Stimulated activated CD4-positive, alpha-beta T cell treated with anti-CD3 and anti-CD28 coated beads, Interleukin-1b, Interleukin-23, amount 100 ng/mL, for 1 hour (primary cell): ENCODE measurements around the gene ANKRD28.
"Not testable (repeated sequence)": the region's sequence is repeated elsewhere in the genome, so short reads cannot be mapped to it uniquely, and the experiment has no call there.

Experiments
- DNase-seq, 2 donors: peaks; one replicate each; pipeline ENCODE4 v3.0.0-alpha.2; 2020; ENCODE audit warnings: low read depth in 2 of 2

ANKRD28 gene

DNA sequence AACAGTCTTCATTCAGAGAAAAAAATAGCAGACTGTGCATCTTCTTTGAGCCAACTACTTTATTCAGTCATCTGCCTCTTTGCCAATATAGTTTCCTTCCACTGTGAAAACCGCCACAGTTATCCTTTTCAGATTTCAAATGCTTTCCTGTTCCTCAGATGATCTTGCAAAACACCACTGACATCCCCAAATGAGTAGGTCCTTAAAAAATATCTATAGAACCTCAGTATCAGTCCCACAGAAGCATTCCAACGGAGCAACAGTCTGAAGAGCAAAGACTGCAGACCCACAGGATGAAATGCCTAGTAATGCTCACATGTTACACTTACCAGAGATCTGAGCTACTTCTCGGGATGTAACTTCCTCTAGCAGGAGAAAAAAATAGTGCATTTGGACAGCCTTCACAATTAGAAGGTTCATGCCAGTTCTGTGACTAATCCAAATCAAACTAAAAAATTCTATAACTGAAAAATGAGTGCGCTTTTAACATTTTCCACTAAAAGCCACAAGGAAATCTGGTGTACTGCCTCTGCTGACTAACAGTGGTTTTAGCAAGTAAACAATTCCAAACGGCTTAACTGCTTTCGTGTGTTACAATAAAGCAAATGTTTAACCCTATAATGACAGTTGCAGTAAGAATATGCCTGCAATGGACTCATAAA is at the start of gene ANKRD28:
TSS of gene ANKRD28 (minus strand) at position 338 of the 662 bp plus-strand sequence. CDS start 1,458 bp downstream, outside the sequence.
- no peak for DNase-seq

DNA sequence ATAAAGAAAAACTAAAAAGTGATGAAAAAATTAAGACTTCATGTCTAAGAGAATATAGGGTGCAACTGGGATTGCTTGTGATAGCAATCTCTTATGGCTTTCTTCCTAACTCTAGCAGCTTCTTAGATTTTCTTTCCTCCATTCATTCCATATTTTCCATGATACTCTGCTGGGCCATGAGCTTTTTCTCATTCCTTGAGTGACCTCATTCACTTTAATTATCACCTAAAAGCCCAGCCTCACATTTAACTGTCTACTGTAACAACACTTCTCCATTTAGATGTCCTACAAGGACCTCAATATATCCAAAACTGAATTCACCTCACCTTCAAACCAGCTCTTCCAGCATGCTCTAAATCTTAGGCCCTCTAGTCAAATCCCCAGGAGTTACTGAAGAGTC is 49.5 kb upstream of the ANKRD28 start:
- DNase-seq, result no peak

DNA sequence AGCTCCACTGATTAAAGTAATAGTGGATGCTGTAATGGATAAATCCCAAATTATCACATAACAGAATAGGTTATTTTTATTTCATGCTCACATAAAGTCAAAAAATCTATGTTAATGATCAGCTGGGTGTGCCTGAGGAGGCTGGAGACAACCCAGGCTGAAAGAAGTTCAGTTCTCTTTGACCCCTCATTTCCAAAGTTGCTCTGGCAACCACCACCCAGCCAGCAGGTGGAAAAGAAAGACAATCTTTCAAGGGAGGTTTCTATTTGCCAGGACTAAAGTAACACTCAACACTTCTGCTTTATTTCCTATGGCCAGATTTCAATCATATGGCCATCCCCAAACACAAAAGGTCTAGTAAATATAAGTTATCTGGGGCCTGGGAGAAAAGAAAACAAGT is 48.8 kb upstream of the ANKRD28 start:
- DNase-seq, result no peak

DNA sequence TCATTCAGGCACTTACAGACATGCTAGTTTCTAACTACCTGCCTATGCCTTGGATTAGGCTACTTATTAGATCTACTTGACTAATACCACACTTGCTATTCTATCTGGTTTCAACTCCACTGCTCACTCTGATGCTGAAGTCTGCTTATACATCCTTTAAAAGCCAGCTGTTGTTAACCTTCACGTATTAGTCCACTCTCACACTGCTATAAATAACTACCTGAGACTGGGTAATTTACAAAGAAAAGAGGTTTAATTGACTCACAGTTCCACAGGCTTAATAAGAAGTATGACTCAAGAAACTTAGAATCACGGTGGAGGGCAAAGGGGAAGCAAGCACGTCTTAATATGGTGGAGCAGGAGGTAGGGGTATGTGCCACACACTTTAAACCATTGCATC is 47.7 kb upstream of the ANKRD28 start:
- no peak for DNase-seq

DNA sequence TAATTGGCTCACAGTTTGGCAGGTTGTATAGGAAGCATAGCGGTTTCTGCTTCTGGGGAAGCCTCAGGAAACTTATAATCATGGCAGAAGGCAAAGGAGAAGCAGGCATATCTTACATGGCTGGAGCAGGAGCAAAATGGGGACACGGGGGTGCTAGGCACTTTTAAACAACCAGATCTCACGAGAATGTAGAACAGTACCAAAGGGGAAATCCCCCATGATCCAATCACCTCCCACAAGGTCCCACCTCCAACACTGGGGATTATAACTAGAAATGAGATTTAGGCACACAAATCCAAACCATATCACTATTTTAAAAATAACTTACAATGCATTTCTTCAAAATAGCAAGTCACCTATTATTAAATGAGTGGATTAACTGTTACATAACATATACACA is 47.1 kb upstream of the ANKRD28 start:
- no peak for DNase-seq

DNA sequence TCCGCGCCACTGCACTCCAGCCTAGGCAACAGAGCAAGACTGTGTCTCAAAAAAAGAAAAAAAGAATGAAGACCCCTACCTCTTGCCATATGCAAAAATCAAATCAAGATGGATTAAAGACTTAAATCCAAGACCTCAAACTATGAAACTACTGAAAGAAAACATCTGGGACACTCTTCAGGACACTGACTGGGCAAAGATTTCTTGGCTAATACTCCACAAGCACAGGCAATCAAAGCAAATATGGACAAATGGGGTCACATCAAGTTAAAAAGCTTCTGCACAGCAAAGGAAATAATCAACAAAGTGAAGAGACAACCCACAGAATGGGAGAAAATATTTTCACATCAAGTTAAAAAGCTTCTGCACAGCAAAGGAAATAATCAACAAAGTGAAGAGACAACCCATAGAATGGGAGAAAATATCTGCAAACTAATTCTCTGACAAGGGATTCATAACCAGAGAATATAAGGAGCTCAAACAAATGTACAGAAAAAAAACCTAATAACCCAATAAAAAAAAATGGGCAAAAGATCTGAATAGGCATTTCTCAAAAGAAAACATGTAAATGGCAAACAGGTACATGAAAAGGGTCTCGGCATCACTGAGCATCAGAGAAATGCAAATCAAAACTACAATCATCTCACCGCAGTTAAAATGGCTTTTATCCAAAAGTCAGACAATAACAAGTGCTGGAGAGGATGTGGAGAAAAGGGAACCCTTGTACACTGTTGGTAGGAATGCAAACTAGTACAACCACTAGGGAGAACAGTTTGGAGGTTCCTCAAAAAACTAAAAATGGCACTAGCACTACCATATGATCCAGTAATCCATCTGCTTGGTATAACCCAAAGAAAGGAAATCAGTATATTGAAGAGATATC is 43.6 kb upstream of the ANKRD28 start:
- DNase-seq, result not testable (repeated sequence)

DNA sequence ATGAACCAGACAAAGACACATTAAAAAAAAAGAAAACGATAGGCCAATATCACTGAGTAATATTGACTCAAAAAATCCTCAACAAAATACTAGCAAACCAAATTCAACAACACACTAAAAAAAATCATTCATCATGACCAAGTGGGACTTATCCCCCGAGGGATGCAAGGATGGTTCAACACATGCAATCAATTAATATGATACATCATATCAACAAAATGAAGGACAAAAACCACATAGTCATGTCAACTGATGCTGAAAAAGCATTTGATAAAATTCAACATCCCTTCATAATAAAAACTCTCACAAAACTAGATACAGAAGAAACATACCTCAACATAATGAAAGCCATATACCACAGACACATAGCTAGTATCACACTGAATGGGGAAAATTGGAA is 41.8 kb upstream of the ANKRD28 start:
- DNase-seq, result no peak

DNA sequence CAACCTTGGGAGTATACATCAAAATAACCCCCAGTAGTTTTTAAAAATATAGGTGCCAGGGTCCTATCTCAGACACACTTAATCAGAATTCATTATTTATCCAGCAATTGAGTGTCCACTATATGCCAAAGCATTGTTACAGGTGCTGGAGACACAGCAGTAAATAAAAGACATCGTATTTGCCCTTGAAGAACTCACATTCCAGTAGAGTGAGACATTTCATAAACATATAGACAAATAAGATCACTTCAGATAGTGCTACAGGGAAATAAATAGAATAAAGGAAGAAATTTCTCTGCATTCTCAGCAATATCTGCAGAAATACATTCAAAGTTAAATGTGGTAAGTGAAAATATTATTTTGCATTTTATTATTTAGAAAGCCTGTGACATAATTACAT is 34.1 kb upstream of the ANKRD28 start:
- DNase-seq, result no peak

DNA sequence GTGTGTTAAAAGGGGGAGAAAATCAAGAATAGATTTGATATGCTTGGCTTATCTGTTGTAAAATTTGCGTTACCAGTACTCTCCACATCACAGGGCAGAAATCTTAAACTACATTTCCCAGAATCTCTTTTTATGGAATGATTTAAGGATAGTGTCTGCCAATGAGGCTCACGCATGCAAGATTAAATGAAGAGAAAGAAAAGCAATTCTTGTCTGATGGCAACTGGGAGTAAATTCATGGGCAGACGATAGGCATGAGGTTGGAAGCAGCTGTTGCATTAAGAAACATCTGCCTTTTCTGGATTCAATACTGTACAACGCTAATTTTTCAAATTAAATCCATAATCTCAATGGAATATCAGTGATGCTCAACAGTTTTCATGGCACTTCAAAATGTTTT is 27.2 kb upstream of the ANKRD28 start:
- no peak for DNase-seq

DNA sequence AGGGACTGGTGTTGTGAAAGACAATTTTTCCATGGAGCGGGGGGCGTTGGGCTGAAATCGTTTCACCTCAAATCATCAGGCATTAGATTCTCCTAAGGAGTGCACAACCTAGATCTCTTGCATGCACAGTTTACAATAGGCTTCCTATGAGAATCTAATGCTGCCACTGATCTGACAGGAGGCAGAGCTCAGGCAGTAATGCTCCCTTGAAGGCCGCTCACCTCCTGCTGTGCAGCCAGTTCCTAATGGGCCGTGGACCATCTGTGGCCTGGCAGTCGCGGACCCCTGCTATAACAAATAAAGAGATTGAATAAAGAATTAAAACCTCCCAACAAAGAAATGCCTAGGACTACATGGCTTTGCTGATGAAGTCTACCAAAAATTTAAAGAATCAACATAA is 25.3 kb upstream of the ANKRD28 start:
- DNase-seq, result no peak

DNA sequence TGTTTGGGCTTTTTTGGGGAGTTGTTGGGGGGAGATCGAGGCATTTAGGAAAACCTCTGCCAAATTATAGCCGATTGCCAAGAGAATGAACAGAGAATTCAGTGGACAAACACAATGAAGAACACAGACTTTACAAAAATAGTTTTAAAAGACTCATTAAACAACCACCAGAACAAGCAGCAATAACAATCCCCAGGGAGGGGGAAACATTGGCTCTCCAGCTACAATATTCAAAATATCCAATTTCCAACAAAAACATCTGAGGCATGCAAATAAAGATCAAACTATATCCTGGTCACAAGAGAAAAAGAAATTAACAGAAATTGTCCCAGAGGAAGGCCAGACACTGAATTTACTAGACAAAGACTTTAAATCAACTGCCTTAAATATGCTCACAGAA is 24.5 kb upstream of the ANKRD28 start:
- DNase-seq, result no peak

DNA sequence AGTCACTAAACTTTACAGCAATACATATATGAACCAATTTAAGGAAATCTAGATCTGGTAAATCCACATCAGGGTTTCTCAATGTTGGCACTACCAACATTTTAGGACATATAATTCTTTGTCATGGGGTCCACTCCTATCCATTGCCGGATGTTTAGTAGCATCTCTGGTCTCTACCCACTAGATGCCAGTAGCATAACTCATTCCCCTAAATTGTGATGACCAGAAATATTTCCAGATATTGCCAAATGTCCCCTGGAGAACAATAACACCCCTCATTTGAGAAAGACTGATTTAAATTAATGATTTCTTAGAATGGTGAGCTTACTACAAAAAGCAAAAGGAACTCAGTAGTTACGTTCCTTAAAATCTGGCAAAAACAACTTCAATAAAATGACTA is 23.1 kb upstream of the ANKRD28 start:
- DNase-seq, result no peak

DNA sequence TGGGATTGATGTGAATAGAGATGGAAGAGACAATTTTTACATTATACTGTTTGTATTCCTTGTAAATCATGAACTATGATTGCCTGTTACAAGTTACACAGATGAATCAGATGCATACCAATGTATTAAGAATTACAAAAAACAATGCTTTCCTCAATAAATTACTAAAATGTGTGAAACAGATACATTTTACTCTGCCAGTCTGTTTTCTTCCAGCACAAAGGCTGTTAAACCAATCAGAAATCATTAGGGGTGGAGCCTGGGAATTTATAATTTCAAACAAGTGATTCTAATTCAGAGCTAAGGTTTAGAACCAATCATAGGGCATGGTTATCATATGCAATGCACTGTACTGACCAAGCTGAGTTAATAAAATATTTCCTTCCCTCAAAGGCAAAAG is 21.8 kb upstream of the ANKRD28 start:
- DNase-seq, result no peak

DNA sequence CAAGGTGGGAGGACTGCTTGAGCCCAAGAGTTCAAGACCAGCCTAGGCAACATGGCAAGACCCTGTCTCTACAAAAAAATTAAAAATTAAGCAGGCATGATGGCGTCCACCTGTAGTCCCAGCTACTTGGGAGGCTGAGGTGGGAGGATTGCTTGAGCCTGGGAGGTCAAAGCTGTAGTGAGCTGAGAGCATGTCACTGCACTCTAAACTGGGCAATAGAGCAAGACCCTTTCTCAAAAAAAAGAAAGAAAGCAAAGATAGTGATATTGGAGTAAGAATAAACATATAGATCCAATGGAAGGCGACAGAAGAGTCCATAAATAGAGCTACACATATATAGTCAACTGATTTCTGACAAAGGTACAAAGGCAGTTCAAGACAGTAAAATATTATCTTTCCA is 21.3 kb upstream of the ANKRD28 start:
- no peak for DNase-seq

DNA sequence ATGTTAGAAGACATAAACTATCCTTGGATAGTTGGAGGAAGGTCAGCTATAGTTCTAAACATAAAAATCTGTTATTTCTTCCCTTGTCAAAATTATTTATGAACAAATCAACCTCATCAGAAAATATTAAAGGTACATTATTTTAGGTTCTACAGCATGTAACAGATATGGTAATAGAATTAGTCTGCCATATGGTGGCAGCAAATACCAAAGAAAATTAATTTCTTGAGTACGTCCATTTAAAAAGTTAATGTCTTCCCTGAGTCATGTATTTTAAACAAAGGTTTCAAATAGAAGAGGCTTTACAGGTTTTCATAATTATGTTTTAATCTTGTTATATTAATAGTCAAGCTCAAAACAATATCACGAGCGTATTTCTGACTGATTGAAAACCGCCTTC is 17.9 kb upstream of the ANKRD28 start:
- no peak for DNase-seq

DNA sequence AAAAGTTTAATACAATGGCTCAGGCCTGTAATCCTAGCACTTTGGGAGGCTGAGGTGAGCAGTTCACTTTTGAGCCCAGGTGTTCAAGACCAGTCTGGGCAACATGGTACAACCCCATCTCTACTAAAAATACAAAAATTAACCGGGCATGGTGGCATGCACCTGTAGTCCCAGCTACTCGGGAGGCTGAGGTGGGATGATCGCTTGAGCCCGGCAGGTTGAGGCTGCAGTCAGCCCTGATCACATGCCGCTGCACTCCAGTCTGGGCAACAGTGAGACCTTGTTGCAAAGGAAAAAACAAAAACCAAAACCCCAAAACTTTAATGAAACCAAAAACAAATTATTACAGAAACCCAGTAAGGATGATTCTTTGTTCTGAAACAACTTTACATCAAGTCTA is 15.3 kb upstream of the ANKRD28 start:
- DNase-seq, result not testable (repeated sequence)

DNA sequence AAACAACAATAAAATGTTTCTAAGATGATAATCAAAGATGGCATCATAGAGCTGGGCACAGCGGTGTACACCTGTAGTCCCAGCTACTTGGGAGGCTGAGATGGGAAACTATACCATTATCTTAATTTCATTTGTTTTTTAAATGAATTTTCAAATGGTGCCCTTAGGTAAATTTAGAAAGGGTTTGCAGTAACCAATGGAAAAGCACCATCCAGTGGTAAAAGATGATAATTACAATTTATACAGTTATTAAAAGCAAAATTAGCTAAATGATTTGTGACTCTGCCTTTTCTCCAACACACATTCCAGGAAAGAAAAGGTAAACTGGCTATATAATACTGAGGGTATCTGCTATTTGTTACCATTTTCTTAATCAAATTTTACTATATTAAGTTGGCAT is 14.4 kb upstream of the ANKRD28 start:
- DNase-seq, result no peak

DNA sequence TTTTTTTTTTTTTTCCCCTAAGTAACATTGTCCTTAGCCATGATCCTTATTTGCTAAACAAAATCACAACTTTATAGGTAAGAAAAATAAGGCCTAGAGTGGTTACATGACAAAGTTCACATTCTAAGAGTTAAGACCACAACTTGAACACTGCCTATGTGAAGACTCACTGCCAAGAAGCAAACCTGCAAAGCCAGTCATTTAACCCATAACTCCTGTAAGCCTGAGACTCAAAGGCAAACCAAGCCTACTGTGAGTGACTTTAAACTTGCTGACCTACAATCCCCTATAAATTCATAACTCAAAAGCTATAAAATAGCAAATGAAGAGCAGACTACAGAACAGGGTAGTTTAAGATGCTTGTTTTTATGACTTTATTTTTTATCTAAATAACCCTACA is 12.9 kb upstream of the ANKRD28 start:
- no peak for DNase-seq

DNA sequence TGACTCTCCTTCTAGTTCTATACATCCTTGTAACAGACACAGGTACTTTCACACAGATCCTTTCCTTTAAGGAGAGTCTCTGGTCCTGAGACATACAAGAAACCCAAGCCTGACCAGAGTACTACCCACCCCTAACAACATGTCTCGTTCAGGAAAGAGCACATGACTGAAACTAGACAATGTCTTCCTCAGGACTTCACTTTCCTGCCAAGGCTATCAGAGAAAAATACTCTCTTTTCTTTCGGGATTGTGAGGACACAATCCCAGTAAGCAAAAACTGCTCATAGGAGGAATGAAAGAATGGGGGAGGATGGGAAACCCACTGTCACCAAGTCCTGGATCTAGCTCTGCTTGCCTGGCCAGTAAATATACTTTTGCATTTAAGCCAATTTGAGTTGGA is 11.5 kb upstream of the ANKRD28 start:
- no peak for DNase-seq

DNA sequence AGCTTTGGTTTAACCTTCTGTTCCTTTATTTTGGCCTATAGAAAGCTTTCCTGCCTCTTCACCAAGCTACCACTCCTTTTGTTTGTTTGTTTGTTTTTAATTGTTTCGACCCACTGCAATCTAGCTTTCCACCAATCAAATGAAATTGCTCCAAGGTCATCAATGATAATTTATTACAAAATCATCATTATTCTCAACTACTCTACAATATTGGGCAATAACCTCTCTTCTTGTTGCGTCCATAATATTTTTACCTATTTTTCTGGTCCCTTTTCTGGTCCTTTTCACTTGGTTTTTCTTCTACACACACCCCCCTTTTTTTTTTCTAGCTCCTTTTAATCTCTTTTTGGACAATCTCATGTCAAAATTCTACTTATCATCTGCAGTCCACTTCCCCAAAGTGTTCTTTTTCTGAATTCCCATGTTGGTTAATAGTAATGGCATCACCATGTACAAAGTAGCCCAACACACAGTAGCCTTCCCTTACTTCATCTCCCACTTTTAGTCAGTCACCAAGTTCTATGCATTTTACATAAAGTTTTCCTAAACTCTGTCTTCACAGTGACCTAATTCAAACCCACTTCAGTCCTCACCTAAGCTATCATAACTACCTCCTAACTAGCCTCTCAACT is 11.0 kb upstream of the ANKRD28 start:
- no peak for DNase-seq

DNA sequence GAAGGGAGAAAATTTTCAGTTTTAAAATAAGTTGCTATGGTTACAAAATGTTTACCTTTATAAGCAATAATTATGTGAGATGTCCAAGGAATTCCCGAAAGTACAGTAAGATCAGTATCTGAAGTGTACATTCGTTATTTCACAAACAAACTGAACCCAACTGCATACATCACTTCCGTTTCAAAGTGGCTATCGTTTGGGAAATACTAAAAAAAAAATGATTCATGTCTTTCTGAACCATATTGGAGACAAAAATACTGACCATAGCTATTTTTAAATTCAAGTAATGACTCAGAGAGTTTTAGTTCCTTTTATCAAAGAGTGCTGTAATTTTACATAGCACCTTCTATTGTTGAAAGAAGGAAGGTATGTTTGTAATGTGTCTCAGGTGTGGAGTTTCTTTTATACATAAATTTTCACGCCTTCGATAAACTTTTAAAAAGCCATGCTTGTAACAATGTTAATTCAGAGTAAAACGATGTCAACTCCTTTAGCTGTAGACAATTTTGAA is 8.0 kb upstream of the ANKRD28 start:
- no peak for DNase-seq

DNA sequence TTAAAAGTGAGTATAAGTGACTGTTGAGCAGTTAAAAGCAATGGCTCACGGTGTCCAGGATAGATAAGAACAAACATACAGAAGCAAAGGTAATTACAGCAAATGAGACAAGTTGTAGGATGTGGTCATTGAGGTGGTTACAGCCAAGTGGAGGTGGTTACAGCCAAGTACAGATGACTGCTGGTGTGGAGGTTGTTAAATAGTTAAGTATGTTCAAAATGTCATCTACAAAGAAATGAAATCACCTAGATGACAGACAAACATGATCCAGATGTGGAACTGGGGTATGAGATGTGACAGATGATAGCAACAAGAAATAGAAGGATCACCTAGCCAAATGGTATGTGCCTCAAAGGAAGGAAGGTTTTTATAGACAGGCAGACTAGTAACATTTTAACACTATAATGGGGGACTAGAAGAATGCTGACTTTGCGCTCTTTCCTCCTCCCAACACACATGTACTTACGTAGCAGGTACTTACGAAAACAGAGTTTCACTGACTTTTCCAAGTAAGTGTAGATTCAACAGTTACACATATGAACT is 6.8 kb upstream of the ANKRD28 start:
- no peak for DNase-seq
